BJ (cell line): Measurements from ENCODE around the gene ASIC3. TPM values are rescaled to one million over a fixed set of nuclear protein-coding genes. Genes with fewer than 3 reads are reported as not detected.
A peak's percentile ranks its signal among the peaks of the same experiment; 100 is the strongest.

Experiments
- CTCF ChIA-PET: fragments of 350-600 bp; formaldehyde crosslinking; extraction: SDS; loops from one replicate; lab custom pipeline; 2021; ENCODE audit warnings: antibody characterized with exemption, inconsistent platforms; lab: Yijun Ruan, JAX
- POLR2A ChIA-PET: fragments of 300-600 bp; sonication (Branson Sonifier 250); formaldehyde crosslinking; extraction: SDS; loops from one replicate; lab custom pipeline; 2021; ENCODE audit warnings: antibody characterized with exemption; lab: Charles Lee
- DNase-seq: peaks from one replicate; pipeline ENCODE4 v3.0.0-alpha.2; 2011; ENCODE audit warnings: low read depth
- H3K27me3 ChIP-seq: 2 replicates; pipeline ENCODE4 v1.6.0; 2011; ENCODE audit warnings: low read length; ENCODE audit not compliant: control insufficient read depth, insufficient read depth
- H3K36me3 ChIP-seq: 2 replicates; pipeline ENCODE4 v1.5.1; 2011; ENCODE audit warnings: low read length; ENCODE audit not compliant: control insufficient read depth, insufficient read depth
- H3K4me3 ChIP-seq: 2 replicates; pipeline ENCODE4 v1.5.1; 2011; ENCODE audit warnings: low read depth, mild to moderate bottlenecking, control low read depth, low read length
- polyA plus RNA-seq: library from polyadenylated mRNA; depleted of rRNA; stranded (reverse); fragments of >200 nt; gene quantifications from 2 replicates; pipeline ENCODE4 v1.2.3, GENCODE V29; 2011
- TF ChIP-seq, protein P1 (sequence below): IDR thresholded peaks from 2 replicates; pipeline ENCODE4 v1.5.1; 2011; ENCODE audit warnings: low read depth, mild to moderate bottlenecking, control low read depth, inconsistent platforms, low read length, moderate library complexity; ENCODE audit not compliant: insufficient read depth

Gene ASIC3
- polyA plus RNA-seq, 1 experiment: 0.45 TPM

DNA sequence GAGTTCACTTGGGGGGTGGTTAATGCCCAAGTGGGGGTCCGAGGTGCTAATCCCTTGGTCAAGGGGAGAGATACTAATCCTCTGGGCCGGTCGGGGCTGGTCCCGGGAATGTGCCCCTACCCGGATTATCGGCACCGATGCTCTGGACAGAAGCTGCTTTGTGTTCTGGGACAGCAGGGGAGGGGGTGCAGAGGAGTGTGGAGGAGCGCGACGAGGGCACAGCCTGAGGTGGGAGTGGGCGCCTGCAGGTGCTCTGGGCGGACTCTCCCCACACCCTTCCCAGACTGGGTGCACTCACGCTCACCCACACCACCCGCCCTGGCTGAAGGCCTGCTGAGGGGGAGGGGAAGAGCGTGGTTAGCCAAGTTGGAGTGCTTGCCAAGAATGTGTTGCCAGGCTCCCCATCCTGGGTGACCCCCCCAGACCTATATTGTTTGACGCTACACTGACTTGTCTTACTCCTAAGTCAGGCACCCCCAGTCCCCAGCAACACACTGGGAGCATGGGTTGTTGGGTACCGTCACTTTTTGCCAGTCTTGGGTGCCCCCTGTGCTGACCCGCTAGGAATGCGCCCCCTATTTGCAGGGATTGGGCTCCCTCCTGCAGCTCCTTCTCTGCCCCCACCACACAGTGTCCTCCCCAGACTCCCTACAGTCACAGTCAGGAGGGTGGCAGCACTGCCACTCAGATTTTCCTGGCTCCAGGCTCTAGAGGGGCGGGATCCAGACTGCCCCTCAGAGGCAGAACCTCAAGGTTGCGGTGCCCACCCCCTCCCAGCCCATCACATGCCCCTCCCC lies 12.3 kb downstream of the ASIC3 start:
- H3K36me3 ChIP-seq: peaks cover 13% of the 10 kb centered on the region
- peak overlapping the region; percentile 76 for H3K4me3 ChIP-seq
- POLR2A ChIA-PET: no interaction called here
- CTCF ChIA-PET: interaction anchor here (0.6 to 2.5 kb wide), 14 partner anchors 11 to 79 kb away, joined by 3 to 6 read pairs (median 3); partner anchors contain the start of gene FASTK
- DNase-seq: no peak
- no peaks in the 10 kb centered on the region for H3K27me3 ChIP-seq
- TF ChIP-seq, protein P1, sequence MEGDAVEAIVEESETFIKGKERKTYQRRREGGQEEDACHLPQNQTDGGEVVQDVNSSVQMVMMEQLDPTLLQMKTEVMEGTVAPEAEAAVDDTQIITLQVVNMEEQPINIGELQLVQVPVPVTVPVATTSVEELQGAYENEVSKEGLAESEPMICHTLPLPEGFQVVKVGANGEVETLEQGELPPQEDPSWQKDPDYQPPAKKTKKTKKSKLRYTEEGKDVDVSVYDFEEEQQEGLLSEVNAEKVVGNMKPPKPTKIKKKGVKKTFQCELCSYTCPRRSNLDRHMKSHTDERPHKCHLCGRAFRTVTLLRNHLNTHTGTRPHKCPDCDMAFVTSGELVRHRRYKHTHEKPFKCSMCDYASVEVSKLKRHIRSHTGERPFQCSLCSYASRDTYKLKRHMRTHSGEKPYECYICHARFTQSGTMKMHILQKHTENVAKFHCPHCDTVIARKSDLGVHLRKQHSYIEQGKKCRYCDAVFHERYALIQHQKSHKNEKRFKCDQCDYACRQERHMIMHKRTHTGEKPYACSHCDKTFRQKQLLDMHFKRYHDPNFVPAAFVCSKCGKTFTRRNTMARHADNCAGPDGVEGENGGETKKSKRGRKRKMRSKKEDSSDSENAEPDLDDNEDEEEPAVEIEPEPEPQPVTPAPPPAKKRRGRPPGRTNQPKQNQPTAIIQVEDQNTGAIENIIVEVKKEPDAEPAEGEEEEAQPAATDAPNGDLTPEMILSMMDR: no peak

DNA sequence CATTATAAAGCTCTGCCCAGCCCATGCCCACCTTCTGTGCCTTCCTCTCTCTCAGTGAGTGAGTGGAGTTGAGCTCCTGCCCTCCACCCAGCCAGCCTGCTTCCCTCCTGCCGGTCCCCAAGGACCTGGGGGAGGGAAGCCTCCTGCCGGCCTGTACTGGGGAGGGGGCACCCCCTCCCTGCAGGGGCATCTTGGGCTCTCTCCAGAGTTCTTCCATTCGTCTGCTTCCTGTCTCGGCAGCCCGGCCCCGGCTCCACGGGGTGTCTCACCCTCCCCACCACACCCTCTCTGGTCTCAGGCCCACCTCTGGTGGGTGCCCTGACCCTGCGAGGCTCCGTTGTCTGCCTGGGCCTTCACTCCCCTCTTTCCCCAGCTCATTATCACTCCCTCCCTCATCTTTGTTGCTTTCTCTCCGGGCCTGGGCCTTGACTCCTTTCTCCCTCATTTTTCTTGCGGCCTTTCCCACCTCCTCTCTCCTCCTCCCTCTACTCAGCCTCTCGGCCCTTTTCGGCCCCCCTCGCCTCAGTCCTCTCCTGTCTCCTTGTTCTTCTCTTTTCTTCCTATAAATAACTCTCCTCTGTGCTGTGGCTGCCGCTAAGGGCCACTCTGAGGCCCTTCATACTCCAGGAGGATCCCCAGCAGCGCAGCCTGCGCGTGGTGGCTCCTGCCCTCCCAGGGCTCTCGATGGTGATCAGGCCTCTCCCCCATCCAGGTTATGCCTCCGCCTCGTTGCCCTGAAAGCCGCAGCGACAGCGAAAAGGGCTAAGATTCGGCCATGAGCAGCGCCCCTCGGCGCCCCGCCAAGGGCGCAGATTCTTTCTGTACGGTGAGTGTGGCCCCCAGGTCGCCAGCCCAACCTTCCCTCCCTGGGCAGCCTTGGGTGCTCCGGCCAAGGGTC lies 13.1 kb downstream of the ASIC3 start:
- TF ChIP-seq, protein P1: no peak
- POLR2A ChIA-PET: no interaction called here
- H3K4me3 ChIP-seq: peak overlapping the region; percentile 76; the same call in 1 of the 2 replicates
- H3K27me3 ChIP-seq: no peaks in the 10 kb centered on the region
- peaks cover 17% of the 10 kb centered on the region for H3K36me3 ChIP-seq
- CTCF ChIA-PET: interaction anchor here (0.9 to 2.5 kb wide), 9 partner anchors 15 to 53 kb away, joined by 3 to 6 read pairs (median 3); partner anchors contain the start of gene FASTK
- no peak for DNase-seq

DNA sequence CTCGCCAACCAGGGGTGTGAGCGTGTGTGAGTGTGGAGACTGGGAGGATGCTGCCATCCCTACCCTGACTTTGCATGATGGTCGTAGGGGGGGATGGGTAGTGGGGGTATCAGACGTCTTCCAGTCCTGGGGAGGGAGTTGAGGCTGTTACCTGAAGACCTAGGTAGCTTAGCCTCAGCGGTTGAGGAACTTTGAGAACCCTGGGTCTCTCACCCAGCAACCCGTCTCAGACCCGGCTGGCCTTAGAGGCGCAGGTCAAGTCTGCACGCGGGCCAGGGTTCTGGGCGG lies 13.7 kb downstream of the ASIC3 start:
- CTCF ChIA-PET: interaction anchor here (2.5 kb wide), 1 partner anchor 19 kb away, joined by 5 read pairs; the partner anchor contains the start of gene FASTK

DNA sequence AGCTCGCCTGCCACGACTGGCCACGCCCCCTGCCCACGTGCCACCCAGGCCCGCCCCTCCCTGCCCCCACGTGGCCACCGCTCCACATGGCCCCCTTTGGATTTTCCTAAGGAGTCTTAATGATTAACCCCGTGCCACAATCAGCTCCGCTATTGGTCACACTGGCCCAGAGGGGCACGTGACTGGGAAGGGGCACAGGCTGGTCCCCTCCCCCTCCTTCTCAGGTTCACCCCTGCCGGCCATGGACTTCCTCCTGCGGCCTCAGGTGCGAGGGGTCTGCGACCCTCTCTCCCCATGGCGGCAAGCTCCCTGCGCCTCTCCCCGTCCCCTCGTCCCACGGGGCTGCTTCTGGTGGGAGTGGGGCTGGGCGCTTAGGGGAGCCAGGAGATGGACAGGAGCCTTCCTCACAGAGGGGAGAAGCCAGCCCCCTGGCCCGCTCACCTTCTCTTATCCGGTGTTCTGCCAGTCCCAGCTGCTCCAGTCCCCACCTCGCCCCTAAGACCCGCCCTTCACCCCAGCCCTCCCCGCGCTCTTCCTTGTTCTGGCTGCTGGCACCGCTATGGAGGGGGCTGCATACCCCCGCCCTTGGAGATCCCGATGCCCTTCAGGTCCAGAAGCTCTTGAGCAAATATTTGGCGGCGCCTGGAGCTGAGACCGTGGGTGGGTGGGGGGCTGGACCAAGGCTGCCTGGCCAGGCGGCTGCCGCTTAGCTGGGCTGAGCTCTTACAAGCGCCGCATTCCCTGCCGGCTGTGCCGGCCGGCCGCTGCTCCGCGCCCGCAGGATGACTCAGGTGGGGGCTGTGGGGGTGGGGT lies 14.3 kb downstream of the ASIC3 start:
- TF ChIP-seq, protein P1: no peak
- DNase-seq: no peak

More for the DNA sequence above, 13.7 kb downstream of the ASIC3 start:
- TF ChIP-seq, protein P1: no peak
- no peak for DNase-seq
- Histone ChIP-seq H3K36me3 (peaks cover 22% of the 10 kb centered on the region), H3K27me3 (no peaks in the 10 kb centered on the region), H3K4me3 (no peak overlapping the region)
- POLR2A ChIA-PET: no interaction called here

More for the DNA sequence above, 14.3 kb downstream of the ASIC3 start:
- Histone ChIP-seq H3K27me3 (no peaks in the 10 kb centered on the region), H3K4me3 (peak overlapping the region; percentile 16), H3K36me3 (peaks cover 26% of the 10 kb centered on the region)
- CTCF ChIA-PET: interaction anchor here (0.6 to 2.5 kb wide), 4 partner anchors 15 to 44 kb away, joined by 3 to 5 read pairs (median 3); partner anchors contain the start of gene FASTK
- POLR2A ChIA-PET: interaction anchor here (0.6 kb wide), 2 partner anchors 13 to 79 kb away, joined by 4 to 5 read pairs; no protein-coding TSS in a partner anchor
